NCI-H1417 (cell line): ENCODE data around the gene C3orf62.
"Not testable (repeated sequence)": the region's sequence is repeated elsewhere in the genome, so short reads cannot be mapped to it uniquely, and the experiment has no call there.

Experiments
- DNase-seq, 3 experiments: peaks; one replicate each; lab custom pipeline; 2025; lab: John Stamatoyannopoulos, UW

Gene C3orf62

DNA sequence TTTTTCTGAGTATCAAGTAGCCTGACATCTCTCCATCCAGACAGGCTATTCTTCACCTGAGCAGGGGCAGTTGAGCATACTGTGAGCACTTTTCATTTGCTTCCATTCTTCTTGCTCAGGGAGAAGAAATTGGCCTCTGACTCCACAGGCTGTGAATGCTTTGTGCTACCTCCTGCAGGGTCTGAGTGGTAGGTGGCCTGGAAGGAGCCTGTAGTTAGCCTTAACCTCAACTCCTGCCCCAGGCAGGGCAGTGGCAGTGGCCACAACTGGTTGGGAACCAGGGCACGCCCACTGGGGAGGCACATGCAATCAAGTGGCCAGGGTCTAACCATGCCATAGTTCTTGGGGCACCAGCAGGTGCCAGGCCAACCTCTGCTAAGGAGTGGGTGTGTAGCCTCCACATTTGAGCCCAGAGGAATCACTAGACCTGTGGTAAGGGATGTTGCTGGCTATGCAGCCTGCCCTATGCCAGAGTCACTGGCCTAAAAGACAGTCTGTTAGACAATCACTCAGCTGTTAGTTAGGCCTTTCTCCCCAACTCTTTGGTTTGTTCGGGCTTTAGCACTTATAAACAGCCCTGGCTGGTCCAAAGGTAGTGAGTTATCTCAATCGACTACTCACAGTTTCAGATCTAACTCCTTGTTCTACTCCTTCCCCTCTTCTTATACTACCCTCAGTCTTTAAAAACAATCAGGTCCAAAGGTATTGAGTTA is 7.4 kb downstream of the C3orf62 start:
- no peak for DNase-seq

DNA sequence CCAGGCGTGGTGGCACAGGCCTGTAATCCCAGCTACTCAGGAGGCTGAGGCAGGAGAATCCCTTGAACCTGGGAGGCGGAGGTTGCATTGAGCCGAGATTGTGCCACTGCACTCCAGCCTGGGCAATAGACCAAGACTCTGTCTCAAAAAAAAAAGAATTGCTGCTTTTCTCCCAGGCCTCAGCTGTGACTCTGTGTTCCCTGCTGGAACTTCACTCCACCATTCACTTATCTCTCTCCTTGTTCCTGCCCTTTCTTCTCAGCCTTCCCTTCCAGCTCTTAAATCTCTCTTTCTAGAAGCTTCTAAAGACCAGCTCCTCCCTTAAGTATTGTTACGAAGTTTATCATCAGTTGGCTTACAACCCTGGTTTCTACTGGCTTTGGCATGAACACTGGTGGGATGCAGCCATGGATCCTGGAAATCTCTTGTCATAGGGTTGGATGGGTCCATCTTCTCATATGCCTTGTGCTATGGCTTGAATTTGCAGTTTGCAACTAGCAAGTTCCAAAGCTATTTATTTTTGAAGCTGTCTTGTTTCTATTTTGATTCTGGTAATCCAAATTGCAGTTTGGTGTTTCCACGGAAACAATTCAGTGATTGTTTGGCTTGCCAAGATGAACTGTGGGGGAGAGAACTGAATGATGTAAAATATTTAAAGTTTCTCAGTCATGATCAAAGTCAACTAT is 10.5 kb downstream of the C3orf62 start:
- DNase-seq, result no peak

DNA sequence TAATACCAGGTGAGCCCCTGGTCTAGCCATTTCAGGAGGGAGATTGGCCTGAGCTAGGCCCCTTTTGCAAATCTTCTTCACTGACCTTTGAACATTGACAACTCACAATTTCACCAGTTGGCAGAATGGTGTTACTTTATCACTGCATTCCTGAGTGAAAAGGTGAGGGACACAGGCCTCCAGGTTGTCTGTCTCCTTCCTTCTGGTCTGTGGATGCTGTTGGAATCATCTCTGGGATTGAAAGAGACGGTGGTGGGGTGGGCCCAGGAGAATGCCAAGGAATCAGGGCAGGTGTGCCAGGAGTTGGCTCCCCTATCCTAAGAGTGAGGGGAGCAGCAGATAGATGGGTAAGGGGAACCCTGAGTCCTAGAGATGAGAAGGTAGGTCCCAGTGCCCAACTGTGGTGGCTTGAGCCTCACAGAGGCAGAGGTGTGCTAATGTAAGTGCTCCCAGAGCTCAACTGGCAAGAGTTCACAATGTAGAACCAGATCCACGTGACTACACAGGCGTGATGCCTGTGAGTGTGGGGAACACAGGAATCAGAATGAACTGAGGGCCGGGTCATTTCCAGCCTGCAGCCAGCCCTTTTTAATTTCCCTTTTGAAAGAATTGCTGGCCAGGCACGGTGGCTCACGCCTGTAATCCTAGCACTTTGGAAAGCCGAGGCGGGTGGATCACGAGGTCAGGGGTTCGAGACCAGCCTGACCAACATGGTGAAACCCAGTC is 11.2 kb downstream of the C3orf62 start:
- DNase-seq, result no peak

DNA sequence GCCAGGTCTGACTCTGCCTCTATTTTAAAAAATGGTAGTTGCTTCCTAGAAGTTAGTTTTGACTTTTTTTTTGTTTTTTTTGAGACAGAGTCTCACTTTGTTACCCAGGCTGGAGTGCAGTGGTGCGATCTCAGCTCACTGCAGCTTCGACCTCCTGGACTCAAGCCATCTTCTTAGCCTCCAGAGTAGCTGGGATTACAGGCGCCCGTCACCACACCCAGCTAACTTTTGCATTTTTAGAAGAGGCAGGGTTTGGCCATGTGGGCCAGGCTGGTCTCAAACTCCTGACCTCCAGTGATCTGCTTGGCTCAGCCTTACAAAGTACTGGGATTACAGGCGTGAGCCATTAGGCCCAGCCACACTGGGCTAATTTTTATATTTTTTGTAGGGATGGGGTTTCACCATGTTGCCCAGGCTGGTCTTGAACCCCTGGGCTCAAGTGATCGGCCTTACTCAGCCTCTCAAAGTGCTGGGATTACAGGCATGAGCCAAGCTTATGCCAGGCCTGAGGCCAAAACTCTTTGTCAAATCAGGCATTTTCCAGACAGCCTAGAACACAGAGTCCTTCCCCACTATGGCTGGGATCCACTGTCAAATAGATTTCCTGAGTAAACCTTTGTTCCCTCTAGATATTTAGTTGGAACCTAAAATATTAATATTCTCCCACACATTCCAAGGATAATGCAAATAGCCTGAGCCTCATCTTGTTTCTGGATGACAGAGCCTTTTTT is 13.7 kb downstream of the C3orf62 start:
- no peak for DNase-seq

DNA sequence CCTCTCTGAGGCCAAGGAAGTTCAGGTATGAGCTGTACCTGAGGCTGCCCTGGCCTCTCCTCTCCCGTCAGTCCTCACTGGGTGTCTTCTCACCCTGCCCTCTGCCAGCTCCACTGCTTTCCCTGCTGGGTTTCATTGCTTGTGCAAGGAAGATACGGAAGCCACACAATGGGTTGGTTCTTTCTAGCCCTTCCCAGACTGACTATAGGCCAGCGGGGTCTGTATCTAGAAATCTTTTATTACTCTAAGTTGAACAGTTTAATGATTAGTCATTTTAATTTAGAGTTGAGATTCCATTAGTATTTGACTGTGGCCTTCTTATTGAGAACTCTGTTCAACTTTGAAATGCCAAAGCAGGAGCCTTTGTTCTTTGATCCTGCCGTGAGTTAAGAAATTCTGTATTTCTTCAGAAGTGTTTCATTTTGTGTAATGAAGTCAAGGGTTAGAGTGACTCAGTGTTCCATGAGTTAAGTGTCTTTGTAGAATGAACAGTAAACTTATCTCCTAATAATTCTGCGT is 16.2 kb downstream of the C3orf62 start:
- DNase-seq, result no peak

DNA sequence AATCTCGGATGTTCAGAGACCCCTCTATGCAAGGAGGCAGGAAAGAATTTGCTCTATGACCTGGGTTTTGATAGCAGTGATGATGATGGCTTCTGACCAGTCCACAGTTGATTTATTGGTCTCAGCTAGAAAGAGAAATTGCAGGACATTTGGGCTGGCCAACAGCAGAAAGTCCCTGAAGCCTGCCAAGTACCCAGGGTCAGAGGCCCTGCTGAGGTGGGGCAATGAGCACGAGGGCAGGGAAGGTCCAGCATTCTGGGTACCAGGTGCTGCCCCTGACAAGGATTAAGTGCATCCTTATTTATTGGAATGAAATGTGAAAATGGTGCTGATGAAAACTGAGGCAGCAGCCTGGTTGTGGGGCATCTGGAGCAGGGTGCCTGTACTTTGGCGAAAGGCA is 19.8 kb downstream of the C3orf62 start:
- no peak for DNase-seq

DNA sequence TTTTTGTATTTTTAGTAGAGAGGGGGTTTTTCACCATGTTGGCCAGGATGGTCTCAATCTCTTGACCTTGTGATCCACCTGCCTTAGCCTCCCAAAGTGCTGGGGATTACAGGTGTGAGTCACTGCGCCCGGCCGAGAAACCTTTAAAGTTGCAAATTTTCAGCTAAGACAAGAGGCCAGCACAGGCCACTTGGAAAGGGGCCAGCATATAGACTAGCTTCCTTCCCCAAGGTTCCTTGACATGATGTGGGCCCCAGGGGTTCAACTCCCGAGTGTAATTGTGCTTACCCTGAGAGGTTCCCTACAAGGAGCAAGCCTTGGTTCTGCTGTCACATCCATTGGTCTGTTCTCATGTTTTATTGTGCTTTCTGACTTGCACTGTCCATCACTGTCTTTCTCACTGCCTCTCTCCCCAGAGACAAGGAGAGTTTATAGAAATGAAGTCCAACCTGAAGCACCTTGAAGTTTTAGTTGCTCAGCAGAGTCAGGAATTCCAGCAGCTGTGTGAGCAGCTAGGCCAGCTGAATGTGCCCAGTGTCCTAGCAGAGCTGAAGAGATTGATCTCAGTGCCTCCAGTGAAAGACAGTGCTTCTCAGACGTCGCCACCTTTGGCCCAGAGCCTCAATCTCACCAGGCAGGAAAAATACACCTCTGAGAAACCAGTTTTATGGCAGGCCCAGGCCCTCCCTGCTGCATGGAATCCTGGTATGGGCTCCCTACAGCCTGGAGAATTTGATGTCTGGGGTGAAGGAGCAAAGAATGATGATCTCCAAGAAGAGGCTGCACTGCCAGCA is 21.1 kb downstream of the C3orf62 start:
- no peak for DNase-seq

DNA sequence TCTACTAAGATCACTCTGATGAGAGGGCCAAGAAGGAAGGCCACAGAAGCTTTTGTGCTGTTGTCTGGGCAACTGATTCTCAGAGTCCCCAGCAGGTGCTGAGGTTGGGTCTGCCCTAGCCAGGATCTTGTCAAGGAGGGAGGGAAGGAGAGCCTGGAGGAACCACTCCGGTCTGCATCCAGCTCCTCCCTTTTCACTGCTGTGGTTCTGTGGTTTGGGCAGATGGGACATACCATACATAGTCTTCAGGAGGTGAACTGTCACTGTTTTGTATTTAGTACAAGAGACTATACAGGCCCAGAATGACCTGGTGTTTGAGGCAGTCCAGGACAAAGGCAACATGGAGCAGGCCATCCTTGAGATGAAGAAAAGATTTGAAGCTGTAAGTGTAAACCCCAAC is 21.9 kb downstream of the C3orf62 start:
- no peak for DNase-seq

DNA sequence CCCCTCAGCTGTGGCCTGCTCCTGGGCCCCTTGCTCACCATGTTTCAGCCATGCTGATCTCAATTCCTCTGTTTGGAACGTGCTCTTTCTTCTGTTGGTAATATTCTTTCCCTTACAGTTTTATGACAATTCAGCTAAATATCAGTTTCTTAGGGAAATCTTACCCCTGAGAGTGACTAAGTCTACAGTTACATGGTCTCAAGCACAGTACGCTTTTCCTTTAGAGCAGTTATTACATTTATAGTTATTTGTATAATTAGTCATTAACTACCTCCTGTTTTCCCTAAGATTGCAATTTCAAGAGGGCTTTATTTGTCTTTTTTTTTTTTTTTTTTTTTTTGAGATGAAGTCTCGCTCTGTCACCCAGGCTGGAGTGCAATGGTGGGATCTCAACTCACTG is 23.5 kb downstream of the C3orf62 start:
- DNase-seq, result no peak

DNA sequence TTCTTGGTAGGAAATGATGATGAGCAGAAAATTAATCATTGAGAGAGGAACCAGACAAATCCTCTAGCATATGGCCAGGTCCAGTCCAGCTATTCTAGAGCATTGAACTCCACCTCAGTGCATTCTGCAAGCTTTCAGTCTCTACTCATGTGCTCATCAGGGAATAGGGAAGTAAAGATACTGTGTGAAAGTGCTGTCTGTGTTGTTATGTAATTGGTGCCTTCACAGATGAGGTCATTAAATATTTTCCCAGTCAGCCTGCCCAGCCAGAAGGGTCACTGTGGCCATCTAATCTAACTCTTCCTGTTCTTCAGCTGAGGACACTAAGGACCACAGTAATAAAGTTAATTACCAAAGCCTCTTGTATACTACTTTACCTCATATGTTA is 28.2 kb downstream of the C3orf62 start:
- DNase-seq, result no peak

DNA sequence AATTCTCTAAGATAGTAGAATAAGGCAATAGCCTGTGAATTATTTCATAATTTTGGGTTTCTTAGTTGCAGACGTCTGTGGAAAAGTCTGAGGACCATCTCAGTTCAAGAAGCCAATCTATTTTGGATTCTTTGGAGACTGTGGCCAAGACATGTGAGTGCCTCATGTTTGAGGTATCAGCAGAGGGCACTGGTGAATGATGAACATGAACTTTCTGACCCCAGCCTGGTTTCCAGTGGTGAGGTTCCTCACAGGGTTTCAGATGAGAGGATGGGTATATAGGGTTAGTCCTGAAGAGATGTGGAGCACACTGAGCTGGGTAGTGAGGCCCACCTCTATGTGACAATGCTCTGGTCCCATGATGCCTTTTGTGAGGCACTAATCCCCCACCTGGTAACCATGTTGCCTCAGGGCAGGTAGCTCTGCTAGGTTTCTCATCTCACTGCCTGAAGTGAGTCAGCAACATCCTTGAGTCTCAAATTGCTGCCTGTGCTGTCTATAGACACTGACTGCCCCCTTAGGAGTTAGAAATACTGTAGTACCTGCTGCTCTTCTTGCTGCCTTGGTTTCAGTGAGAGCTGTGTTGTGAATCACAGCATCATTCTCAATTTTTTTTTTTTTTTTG is 32.3 kb downstream of the C3orf62 start:
- DNase-seq, result peak in 1 of 3 experiments; percentile 20

DNA sequence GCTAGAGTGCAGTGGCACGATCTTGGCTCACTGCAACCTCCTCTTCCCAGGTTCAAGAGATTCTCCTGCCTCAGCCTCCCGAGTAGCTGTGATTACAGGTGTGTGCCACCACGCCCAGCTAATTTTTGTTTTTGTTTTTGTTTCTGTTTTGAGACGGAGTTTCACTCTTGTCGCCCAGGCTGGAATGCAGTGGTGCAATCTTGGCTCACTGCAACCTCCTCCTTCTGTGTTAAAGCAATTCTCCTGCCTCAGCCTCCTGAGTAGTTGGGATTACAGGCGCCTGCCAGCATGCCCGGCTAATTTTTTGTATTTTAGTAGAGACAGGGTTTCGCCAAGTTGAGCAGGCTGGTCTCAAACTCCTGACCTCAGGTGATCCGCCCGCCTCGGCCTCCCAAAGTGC is 36.9 kb downstream of the C3orf62 start:
- not testable (repeated sequence) for DNase-seq

DNA sequence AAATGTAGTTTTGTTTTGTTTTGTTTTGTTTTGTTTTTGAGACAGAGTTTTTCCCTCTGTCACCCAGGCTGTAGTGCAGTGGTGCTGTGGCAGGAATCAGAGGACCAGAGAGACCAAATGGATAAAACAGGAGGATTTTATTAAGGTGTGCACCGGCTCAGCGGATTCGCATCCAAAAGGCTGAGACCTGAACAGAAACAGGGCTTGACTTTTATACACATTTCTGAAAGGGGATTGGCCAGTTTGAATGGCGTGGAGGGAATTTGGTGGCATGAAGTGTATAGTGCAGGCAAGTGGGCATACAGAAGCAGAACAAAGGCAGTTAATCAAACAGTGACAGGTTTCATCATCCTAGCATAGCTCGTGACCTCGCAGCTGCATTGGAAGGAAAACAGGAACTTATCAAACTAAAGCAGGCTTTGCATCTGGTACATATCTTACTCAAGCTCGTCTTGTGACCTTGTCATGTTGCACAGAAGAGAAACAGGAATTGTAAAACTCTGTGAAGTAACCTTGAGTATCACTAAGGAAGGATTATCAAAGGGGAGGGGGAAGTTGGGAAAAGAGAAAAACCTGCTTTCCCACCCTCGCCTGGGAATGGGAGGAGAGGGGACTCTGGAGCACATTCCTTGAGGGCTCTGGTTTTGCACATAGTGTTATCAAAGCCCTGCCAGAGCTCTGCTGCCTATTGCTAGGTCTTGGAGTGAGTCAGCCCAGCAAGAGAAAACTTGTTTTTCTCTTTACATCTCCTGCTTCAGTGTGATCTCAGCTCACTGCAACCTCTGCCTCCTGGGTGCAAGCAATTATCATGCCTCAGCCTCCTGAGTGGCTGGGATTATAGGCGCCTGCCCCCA is 38.5 kb downstream of the C3orf62 start:
- DNase-seq, result no peak

DNA sequence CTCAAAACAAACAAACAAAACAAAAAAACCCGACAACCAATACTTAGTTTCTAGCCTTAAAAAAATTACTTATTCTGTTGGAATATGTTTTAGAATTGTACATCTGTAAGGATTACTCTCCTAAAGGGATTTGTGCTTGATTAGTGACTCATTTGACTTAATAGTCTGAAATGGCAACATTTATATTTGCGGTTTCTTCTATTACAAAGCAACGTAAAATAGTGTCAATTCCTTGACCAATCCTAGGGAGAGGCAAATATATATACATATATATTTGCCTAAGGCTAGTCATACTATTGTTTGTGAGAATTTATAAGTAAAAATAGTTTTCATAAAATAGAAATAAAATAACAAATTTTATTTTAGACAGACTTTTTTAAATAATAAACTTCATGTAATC is 39.7 kb downstream of the C3orf62 start:
- DNase-seq, result no peak

DNA sequence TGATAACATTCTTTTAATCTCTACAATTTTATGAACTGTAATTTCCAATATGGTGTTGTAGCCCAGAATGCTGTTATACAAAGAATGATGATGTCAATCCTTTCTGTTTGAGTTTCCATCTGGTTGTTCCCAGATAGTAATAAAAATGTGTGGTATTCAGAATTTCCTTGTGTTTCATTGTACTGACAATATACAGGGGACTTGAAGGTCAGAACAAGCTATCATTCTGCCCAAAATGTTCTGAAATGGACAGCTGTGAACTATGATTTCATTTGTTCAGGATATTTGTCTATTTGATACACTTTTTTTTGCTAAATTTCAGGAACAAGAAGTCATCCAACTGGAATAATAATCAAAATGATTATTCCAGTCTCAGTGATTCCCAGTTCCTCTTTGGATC is 40.8 kb downstream of the C3orf62 start:
- DNase-seq, result no peak

DNA sequence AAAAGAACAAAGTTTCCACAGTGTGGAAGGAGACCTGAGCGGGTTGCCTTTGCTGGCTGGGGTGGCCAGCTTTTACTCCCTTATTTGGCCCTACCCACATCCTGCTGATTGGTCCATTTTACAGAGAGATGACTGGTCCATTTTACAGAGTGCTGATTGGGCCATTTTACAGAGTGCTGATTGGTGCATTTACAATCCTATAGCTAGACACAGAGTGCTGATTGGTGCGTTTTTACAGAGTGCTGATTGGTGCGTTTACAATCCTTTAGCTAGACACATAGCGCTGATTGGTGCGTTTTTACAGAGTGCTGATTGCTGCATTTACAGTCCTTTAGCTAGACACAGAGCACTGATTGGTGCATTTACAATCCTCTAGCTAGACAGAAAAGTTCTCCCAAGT is 48.2 kb downstream of the C3orf62 start:
- DNase-seq, result not testable (repeated sequence)

DNA sequence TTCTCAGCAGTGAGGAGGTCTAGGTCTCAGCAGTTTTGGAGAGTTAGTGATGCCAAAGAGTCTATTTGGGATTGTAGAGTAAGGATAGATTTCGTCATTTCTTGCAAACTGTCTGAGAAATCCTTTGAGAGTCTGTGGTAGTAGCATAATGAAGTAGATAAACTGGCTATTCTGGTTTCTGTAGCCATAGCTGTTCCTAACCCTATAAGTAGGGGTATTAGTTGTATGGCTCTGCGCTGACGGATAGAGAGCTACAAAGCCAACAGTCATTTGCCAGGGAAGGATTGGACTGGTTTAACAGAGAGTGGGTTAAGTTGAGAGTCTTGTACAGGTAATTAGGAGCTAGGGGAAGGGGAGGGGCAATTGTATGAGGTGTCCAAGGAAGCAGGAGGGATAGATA is 55.0 kb downstream of the C3orf62 start:
- no peak for DNase-seq

DNA sequence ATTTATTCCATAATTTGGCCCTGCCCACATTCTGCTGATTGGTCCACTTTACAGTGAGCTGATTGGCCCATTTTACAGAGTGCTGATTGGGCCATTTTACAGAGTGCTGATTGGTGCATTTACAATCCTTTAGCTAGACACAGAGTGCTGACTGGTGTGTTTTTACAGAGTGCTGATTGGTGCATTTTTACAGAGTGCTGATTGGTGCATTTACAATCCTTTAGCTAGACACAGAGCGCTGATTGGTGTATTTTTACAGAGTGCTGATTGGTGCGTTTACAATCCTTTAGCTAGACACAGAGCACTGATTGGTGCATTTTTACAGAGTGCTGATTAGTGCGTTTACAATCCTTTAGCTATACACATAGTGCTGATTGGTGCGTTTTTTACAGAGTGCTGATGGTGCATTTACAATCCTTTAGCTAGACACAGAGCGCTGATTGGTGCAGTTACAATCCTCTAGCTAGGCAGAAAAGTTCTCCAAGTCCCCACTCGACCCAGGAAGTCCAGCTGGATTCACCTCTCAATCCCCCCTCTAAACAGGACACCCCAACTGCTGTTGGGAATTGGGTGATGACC is 56.0 kb downstream of the C3orf62 start:
- DNase-seq, result not testable (repeated sequence)

DNA sequence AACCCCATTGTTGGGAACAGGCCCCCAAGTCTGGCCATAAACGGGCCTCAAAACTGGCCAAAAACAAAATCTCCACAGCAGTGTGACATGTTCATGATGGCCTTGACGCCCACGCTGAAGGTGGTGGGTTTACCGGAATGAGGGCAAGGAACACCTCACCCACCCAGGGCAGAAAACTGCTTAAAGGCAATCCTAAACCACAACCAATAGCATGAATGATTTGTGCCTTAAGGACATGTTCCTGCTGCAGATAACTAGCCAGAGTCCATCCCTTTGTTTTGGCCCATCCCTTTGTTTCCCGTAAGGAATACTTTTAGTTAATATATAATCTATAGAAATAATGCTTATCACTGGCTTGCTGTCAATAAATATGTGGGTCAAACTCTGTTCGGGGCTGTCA is 57.9 kb downstream of the C3orf62 start:
- no peak for DNase-seq
